MM.1S (cell line): Measurements from ENCODE around the gene CD300LB.

Source experiments
- DNase-seq: peaks from one replicate; pipeline ENCODE4 v3.0.0-alpha.2; 2015
- H2AFZ ChIP-seq: fragments of 300-600 bp; sonication (generic); 2 replicates; pipeline ENCODE4 v1.6.0; 2016; ENCODE audit warnings: antibody characterized with exemption, low read length
- H3F3A ChIP-seq: fragments of 300-600 bp; sonication (generic); 2 replicates; pipeline ENCODE4 v1.6.1; 2016; ENCODE audit warnings: mild to moderate bottlenecking, antibody characterized with exemption, low read length, moderate library complexity, mixed read lengths; ENCODE audit not compliant: insufficient read depth
- H3K27ac ChIP-seq: fragments of 300-600 bp; sonication (generic); 2 replicates; pipeline ENCODE4 v1.5.1; 2016; ENCODE audit warnings: mild to moderate bottlenecking, low read length
- H3K27me3 ChIP-seq: fragments of 300-600 bp; sonication (generic); replicated peaks from 2 replicates; pipeline ENCODE4 v1.6.0; 2016; ENCODE audit warnings: low read length; ENCODE audit not compliant: insufficient read depth
- H3K36me3 ChIP-seq: fragments of 300-600 bp; sonication (generic); replicated peaks from 2 replicates; pipeline ENCODE4 v1.6.1; 2016; ENCODE audit warnings: mild to moderate bottlenecking, low read length, mixed read lengths; ENCODE audit not compliant: insufficient read depth
- H3K4me1 ChIP-seq: fragments of 300-600 bp; sonication (generic); 2 replicates; pipeline ENCODE4 v1.6.1; 2016; ENCODE audit warnings: low read length, mixed read lengths
- H3K4me2 ChIP-seq: fragments of 300-600 bp; sonication (generic); 2 replicates; pipeline ENCODE4 v1.6.0; 2016; ENCODE audit warnings: low read depth, low read length
- H3K4me3 ChIP-seq: fragments of 300-600 bp; sonication (generic); 2 replicates; pipeline ENCODE4 v1.5.1; 2016; ENCODE audit warnings: low read length, mixed read lengths
- H3K79me2 ChIP-seq: fragments of 300-600 bp; sonication (generic); 2 replicates; pipeline ENCODE4 v1.6.1; 2016; ENCODE audit warnings: mixed run types, low read length, mixed read lengths
- H3K9ac ChIP-seq: fragments of 300-600 bp; sonication (generic); 2 replicates; pipeline ENCODE4 v1.6.1; 2016; ENCODE audit warnings: low read length, mixed read lengths
- H3K9me2 ChIP-seq: fragments of 300-600 bp; sonication (generic); replicated peaks from 2 replicates; pipeline ENCODE4 v1.6.1; 2016; ENCODE audit warnings: mild to moderate bottlenecking, low read length, mixed read lengths; ENCODE audit not compliant: insufficient read depth
- H3K9me3 ChIP-seq: fragments of 300-600 bp; sonication (generic); replicated peaks from 2 replicates; pipeline ENCODE4 v1.6.1; 2016; ENCODE audit warnings: mild to moderate bottlenecking, low read length, mixed read lengths; ENCODE audit not compliant: insufficient read depth
- H4K20me1 ChIP-seq: fragments of 300-600 bp; sonication (generic); 2 replicates; pipeline ENCODE4 v1.6.1; 2016; ENCODE audit warnings: mild to moderate bottlenecking, low read length, moderate library complexity, mixed read lengths; ENCODE audit not compliant: insufficient read depth
- CTCF ChIP-seq: fragments of 300-600 bp; sonication (generic); IDR thresholded peaks from 2 replicates; pipeline ENCODE4 v1.5.1; 2016; ENCODE audit warnings: antibody characterized with exemption, low read length, mixed read lengths
- EZH2 ChIP-seq: fragments of 300-600 bp; sonication (generic); optimal IDR thresholded peaks from 2 replicates; pipeline ENCODE3; 2017; ENCODE audit warnings: low read depth, mild to moderate bottlenecking, antibody characterized with exemption, low read length, mixed read lengths
- EZH2phosphoT487 ChIP-seq: fragments of 300-600 bp; sonication (generic); IDR thresholded peaks from 2 replicates; pipeline ENCODE4 v1.6.1; 2018; ENCODE audit warnings: antibody characterized with exemption, low read length

CD300LB gene

GRCh38 chr17:74497471-74497870, 33.8 kb downstream of the CD300LB start:
- Histone ChIP-seq H3K4me3 (no peak overlapping the region), H4K20me1 (no peaks in the 10 kb centered on the region), H3F3A (no peaks in the 10 kb centered on the region), H3K9me2 (no peaks in the 10 kb centered on the region), H3K9ac (no peak overlapping the region), H3K9me3 (no peaks in the 10 kb centered on the region), H3K27me3 (peaks cover 50% of the 10 kb centered on the region), H2AFZ (no peak overlapping the region), H3K27ac (no peak overlapping the region), H3K4me2 (no peak overlapping the region), H3K79me2 (no peaks in the 10 kb centered on the region), H3K36me3 (no peaks in the 10 kb centered on the region), H3K4me1 (no peaks in the 10 kb centered on the region)
- TF ChIP-seq CTCF, result no peak
- no peak for TF ChIP-seq EZH2phosphoT487
- no peak for TF ChIP-seq EZH2
- no peak for DNase-seq

- Histone ChIP-seq H3K9ac (no peak overlapping the region), H3K27me3 (peaks cover 32% of the 10 kb centered on the region), H3F3A (no peaks in the 10 kb centered on the region), H3K27ac (no peak overlapping the region), H3K79me2 (no peaks in the 10 kb centered on the region), H2AFZ (no peak overlapping the region), H3K4me2 (no peak overlapping the region), H3K36me3 (no peaks in the 10 kb centered on the region), H3K4me1 (no peaks in the 10 kb centered on the region), H3K9me3 (no peaks in the 10 kb centered on the region), H3K4me3 (no peak overlapping the region), H4K20me1 (no peaks in the 10 kb centered on the region), H3K9me2 (no peaks in the 10 kb centered on the region)
- no peak for TF ChIP-seq EZH2
- TF ChIP-seq CTCF, result peak; percentile 87
- peak; percentile 54 for DNase-seq
These were observed 37.9 kb downstream of the CD300LB start for GRCh38 chr17:74493331-74493833.

- no peaks in the 10 kb centered on the region for H3F3A ChIP-seq
- H3K4me3 ChIP-seq, result no peak overlapping the region
- peaks cover 21% of the 10 kb centered on the region for H3K27me3 ChIP-seq
- no peaks in the 10 kb centered on the region for H3K79me2 ChIP-seq
- no peaks in the 10 kb centered on the region for H3K36me3 ChIP-seq
- H3K9me2 ChIP-seq, result no peaks in the 10 kb centered on the region
- no peaks in the 10 kb centered on the region for H3K4me1 ChIP-seq
- no peak for DNase-seq
- no peak for TF ChIP-seq CTCF
- no peak for TF ChIP-seq EZH2
- H3K9me3 ChIP-seq, result no peaks in the 10 kb centered on the region
- H2AFZ ChIP-seq, result no peak overlapping the region
- no peaks in the 10 kb centered on the region for H4K20me1 ChIP-seq
- H3K27ac ChIP-seq, result no peak overlapping the region
- H3K9ac ChIP-seq, result no peak overlapping the region
- no peak overlapping the region for H3K4me2 ChIP-seq
These were observed 39.6 kb downstream of the CD300LB start for GRCh38 chr17:74491626-74492025.
